Subcutaneous abdominal adipose tissue (tissue), 5 donors: ENCODE measurements around the gene CD1B.
"Not testable (repeated sequence)": the region's sequence is repeated elsewhere in the genome, so short reads cannot be mapped to it uniquely, and the experiment has no call there.

Experiments used
- H3K27ac ChIP-seq: one replicate; pipeline ENCODE4 v1.7.0; 2013; ENCODE audit warnings: low read depth, mild to moderate bottlenecking, inconsistent platforms, low read length, moderate library complexity
- H3K27me3 ChIP-seq, 5 donors: one replicate each; pipeline ENCODE4 v1.7.0; 2013; ENCODE audit warnings: low read length in 5 of 5, inconsistent platforms in 1 of 5; ENCODE audit not compliant: control insufficient read depth in 5 of 5, insufficient read depth in 4 of 5
- H3K36me3 ChIP-seq, 5 donors: one replicate each; pipeline ENCODE4 v1.7.0; 2013; ENCODE audit warnings: low read length in 5 of 5; ENCODE audit not compliant: control insufficient read depth in 5 of 5, insufficient read depth in 5 of 5
- H3K4me1 ChIP-seq, 5 donors: one replicate each; pipeline ENCODE4 v1.7.0; 2013; ENCODE audit warnings: low read length in 5 of 5, mild to moderate bottlenecking in 3 of 5, moderate library complexity in 1 of 5; ENCODE audit not compliant: control insufficient read depth in 5 of 5, insufficient read depth in 5 of 5
- H3K4me3 ChIP-seq, 5 donors: one replicate each; pipeline ENCODE4 v1.7.0; 2013; ENCODE audit warnings: low read length in 5 of 5, low read depth in 1 of 5
- H3K9ac ChIP-seq, 5 donors: one replicate each; pipeline ENCODE4 v1.7.0; 2013; ENCODE audit warnings: low read length in 5 of 5, mild to moderate bottlenecking in 4 of 5, moderate library complexity in 3 of 5
- H3K9me3 ChIP-seq, 5 donors: one replicate each; pipeline ENCODE4 v1.7.0; 2013; ENCODE audit warnings: low read length in 5 of 5; ENCODE audit not compliant: control insufficient read depth in 5 of 5
- donor health status: healthy.
- donor health status: healthy.
- donor health status: healthy.
- donor health status: healthy.
- donor health status: healthy.

Gene CD1B

DNA sequence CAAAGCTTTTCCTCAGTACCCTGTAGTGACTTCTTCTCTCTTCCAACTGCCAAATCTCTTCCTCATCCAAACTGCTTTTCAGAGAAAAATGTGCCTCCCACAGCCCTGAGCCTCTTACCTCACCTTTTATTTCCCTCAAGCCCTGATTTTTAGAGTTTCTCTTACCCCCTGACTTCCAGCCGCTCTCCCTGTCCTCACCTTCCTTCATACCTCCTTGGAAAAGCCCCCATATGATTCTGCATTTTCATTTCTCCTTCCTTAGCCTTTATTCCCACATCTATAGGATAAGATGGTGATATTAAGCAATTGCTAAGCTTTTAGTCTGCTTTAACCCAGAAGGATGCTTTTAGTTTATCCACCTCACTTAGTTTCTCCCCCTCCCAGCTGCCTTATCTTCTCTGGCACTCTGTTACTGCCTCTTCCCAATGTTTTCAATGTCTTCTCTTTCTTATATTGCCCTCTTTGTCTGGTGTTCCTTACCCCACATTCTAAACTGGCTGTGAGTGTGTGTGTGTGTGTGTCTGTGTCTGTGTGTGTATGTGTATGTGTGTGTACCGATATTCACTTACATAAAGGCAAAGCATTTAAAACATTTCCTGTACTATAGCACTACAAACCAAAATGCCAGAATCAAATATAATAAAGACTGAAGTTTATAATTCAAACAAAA, at the start of gene CD1B:
TSS of gene CD1B (minus strand) at position 51 of the 670 bp plus-strand sequence. CDS start 108 bp downstream, outside the sequence.
- Histone ChIP-seq H3K9ac (no peak within 1 kb of the TSS), H3K4me1 (no peaks in the 10 kb centered on the region), H3K27ac (no peak within 1 kb of the TSS), H3K4me3 (no peak within 1 kb of the TSS), H3K36me3 (no peaks in the 10 kb centered on the region), H3K9me3 (no peaks in the 10 kb centered on the region), H3K27me3 (peaks cover 0 to 3% (median 0%) of the 10 kb centered on the region in 5 donors)

DNA sequence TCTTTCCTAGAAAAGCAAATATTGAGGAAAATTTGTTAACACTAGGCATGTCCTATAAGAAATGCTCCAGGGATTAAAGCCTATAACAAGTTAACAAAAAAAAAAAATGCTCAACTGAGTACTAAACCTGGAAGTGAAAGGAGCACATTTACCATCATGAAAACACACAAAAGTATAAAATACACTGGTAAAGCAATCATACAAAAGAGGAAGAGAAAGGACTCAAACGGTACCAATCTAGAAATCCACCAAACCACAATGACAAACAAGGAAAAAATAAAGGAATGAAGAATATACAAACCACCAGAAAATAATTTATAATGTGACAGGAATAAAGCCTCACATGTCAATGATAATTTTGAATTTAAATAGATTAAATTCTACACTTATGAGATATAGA, 43.5 kb upstream of the CD1B start:
- Histone ChIP-seq H3K9me3 (peaks cover 4 to 14% (median 11%) of the 10 kb centered on the region in 5 donors), H3K27ac (no peak overlapping the region), H3K9ac (no peak overlapping the region), H3K36me3 (no peaks in the 10 kb centered on the region), H3K27me3 (no peaks in the 10 kb centered on the region), H3K4me3 (no peak overlapping the region), H3K4me1 (no peaks in the 10 kb centered on the region)

DNA sequence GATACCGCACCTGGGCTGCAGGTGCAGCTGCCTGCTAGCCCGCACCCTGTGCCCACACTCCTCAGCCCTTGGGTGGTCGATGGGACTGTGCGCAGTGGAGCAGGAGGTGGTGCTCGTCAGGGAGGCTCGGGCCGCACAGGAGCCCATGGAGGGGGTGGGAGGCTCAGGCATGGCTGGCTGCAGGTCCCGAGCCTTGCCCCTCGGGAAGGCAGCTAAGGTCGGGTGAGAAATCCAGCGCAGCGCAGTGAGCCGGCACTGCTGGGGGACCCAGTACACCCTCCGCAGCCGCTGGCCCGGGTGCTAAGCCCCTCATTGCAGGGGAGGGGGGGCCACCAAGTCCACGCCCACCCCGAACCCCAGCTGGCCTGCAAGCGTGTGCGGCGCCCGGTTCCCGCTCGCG, 42.8 kb upstream of the CD1B start:
- not testable (repeated sequence) for H3K36me3 ChIP-seq, H3K9ac ChIP-seq, H3K27me3 ChIP-seq, H3K4me3 ChIP-seq, H3K4me1 ChIP-seq, H3K27ac ChIP-seq
- H3K9me3 ChIP-seq: peaks cover 4 to 14% (median 11%) of the 10 kb centered on the region in 5 donors

DNA sequence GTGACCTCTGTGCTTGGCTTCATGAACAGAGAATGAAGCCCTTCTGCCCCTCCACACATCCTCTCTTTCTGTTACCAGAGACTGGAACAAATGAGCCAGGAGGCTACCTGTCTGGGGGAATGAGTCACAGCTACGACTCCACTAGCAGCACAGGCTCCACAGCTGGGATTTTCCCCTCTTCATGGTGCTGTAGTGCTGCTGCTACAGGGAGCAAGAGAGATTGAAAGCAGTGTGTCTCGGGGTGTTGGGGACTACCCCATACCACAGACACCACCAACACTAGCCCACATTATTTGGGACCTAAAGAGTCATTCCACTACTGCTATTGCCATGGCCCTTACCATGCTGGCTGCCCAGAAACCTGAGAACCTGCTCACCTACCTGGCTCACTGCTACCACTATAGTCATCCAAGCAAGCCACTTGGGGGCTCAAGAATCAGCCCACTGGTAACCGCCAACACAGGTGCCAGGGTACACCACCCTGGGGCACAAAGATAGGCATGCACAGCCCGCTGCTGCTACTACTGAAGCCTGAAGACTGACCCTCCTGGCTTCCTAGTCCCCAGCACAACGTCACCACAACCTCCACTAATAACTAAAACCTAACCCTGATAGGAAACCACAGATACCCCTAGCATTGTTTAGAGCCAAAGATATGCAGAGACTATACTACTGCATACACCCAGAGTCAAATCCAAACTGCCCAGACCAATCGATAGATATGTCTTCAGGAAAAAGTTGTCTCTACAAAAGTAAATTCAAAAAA, 40.0 kb upstream of the CD1B start:
- Histone ChIP-seq H3K36me3 (no peaks in the 10 kb centered on the region), H3K4me1 (no peaks in the 10 kb centered on the region), H3K27ac (no peak overlapping the region), H3K27me3 (no peaks in the 10 kb centered on the region), H3K4me3 (no peak overlapping the region), H3K9ac (no peak overlapping the region), H3K9me3 (peaks cover 4 to 14% (median 11%) of the 10 kb centered on the region in 5 donors)

DNA sequence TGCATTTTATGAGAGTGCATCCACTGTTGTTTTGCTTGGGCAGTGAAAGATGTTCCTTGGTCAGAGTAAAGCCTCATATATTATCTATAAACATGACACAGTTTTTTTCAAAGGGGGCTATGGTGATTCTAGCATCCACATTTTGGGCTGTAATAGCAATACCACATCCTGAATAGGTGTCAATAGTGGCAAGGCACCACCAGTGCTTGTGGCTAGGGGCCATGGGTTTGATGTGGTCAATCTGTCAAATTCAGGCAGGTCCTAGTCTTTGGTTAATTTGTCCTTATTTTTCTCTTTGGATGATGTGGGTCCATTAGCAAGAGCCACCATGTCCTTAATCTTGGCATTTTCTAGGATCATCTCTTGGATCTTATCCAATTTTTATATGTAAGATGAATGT, 35.5 kb upstream of the CD1B start:
- no peaks in the 10 kb centered on the region for H3K4me1 ChIP-seq
- H3K27ac ChIP-seq: no peak overlapping the region
- H3K36me3 ChIP-seq: no peaks in the 10 kb centered on the region
- H3K27me3 ChIP-seq: peaks cover 0 to 2% (median 0%) of the 10 kb centered on the region in 5 donors
- H3K4me3 ChIP-seq: no peak overlapping the region
- H3K9ac ChIP-seq: no peak overlapping the region
- peaks cover 3 to 10% (median 8%) of the 10 kb centered on the region in 5 donors for H3K9me3 ChIP-seq

DNA sequence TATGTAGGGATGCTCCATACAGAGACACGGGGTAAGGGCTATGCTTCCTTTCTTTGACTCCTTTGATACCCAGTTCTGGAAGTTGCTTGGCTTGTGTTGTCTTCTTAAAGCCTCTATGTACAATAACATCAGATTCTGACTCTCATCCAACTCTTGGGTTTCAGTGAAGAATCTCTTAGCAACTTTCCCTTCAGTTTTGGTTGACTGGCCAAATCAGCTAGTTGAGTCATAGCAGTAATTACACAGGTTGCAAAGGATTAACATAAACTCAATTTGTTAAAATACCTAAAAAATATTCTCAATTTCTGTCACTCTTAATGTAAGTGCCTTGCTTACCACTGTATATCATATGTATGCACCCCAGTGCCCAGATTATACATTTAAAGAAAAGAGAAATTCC, 31.6 kb upstream of the CD1B start:
- Histone ChIP-seq H3K36me3 (no peaks in the 10 kb centered on the region), H3K27me3 (peaks cover 0 to 5% (median 0%) of the 10 kb centered on the region in 5 donors), H3K9me3 (peaks cover 0 to 2% (median 0%) of the 10 kb centered on the region in 5 donors), H3K4me1 (no peaks in the 10 kb centered on the region), H3K4me3 (no peak overlapping the region), H3K27ac (no peak overlapping the region), H3K9ac (no peak overlapping the region)

DNA sequence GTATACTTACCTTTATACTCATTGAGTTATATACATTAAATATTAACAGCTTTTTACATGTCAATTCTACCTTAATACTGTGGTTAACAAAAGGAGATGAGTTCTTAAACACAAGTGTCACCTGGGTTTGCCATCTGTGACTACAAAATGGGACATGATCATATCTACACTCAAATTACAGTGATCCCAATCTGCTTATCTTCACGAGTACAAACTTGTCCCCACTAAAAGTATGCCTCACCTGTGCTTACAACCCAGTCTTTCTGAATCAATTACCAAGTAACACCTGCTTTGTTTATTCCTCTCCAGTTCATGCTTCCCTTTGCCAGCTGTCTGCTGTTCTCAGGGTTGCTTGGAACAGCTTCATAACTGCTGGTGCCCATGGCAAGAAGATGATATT, 31.2 kb upstream of the CD1B start:
- H3K4me3 ChIP-seq: no peak overlapping the region

DNA sequence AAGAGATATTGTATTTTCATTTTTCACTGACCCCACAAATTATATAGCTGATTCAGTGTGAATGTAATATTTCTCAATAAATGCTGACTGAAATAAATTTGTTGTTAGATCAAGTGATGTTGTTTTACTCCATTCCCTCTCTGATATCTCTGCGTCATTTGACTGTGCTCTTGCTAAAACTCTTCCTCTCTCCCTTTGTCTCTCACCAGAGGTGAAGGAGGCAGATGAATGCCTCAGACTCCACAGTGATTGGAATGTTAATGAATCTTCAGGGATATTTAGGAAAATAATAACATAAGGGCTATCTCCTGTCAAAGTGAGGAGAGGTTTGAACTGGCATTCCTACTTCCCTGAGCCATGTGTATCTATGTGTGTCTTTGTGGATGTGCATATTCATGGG, 26.1 kb upstream of the CD1B start:
- no peak overlapping the region for H3K9ac ChIP-seq
- H3K4me1 ChIP-seq: peaks cover 0 to 7% (median 3%) of the 10 kb centered on the region in 5 donors
- H3K4me3 ChIP-seq: no peak overlapping the region
- H3K27me3 ChIP-seq: peaks cover 0 to 2% (median 0%) of the 10 kb centered on the region in 5 donors
- no peak overlapping the region for H3K27ac ChIP-seq
- no peaks in the 10 kb centered on the region for H3K9me3 ChIP-seq
- no peaks in the 10 kb centered on the region for H3K36me3 ChIP-seq

More for the DNA sequence above, 31.2 kb upstream of the CD1B start:
- Histone ChIP-seq H3K27ac (no peak overlapping the region), H3K9me3 (peaks cover 0 to 2% (median 0%) of the 10 kb centered on the region in 5 donors), H3K9ac (no peak overlapping the region), H3K27me3 (peaks cover 0 to 5% (median 0%) of the 10 kb centered on the region in 5 donors), H3K36me3 (no peaks in the 10 kb centered on the region), H3K4me1 (no peaks in the 10 kb centered on the region)

DNA sequence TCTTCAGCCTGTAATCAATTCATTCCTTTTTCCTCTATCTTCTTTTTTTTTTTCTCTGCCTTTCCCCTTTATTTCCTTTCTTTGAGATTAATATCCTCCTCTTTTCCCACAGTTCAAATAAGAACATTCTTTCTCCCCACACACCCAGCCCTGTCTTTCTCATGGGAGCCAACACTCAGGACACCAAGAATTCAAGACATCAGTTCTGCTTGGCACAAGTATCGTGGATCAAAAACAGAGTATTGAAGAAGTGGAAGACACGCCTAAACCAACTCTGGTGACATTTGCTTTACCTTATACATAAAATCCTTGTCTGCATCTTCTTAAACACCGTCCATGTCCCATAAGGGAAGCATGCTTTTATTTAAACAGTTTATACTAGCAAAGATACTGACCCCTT, 25.3 kb upstream of the CD1B start:
- Histone ChIP-seq H3K9me3 (no peaks in the 10 kb centered on the region), H3K27ac (no peak overlapping the region), H3K4me1 (peaks cover 0 to 7% (median 3%) of the 10 kb centered on the region in 5 donors), H3K36me3 (no peaks in the 10 kb centered on the region), H3K9ac (no peak overlapping the region), H3K4me3 (no peak overlapping the region), H3K27me3 (peaks cover 0 to 2% (median 0%) of the 10 kb centered on the region in 5 donors)

DNA sequence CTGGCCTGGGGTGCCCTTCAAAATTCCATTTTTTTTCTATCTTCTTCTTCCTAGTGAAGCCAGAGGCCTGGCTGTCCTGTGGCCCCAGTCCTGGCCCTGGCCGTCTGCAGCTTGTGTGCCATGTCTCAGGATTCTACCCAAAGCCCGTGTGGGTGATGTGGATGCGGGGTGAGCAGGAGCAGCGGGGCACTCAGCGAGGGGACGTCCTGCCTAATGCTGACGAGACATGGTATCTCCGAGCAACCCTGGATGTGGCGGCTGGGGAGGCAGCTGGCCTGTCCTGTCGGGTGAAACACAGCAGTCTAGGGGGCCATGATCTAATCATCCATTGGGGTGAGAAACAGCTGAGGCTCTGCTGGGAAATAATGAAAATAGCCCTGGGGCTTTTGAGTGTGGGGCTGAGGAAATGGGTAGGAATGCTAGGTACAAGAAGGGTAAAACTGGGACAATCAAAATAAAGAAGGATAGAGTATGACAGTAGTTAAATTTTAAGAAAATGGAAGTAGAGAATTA, 24.5 kb upstream of the CD1B start:
- no peaks in the 10 kb centered on the region for H3K36me3 ChIP-seq
- H3K27me3 ChIP-seq: peaks cover 0 to 2% (median 0%) of the 10 kb centered on the region in 5 donors
- no peaks in the 10 kb centered on the region for H3K9me3 ChIP-seq
- H3K9ac ChIP-seq: no peak overlapping the region
- peaks cover 0 to 7% (median 3%) of the 10 kb centered on the region in 5 donors for H3K4me1 ChIP-seq
- no peak overlapping the region for H3K4me3 ChIP-seq
- no peak overlapping the region for H3K27ac ChIP-seq
